Panc1 (cell line): ENCODE measurements around the gene KCTD19. TPM values are rescaled to one million over a fixed set of nuclear protein-coding genes. Genes with fewer than 3 reads are reported as not detected.

Experiments
- ATAC-seq: fragments of 200-7000 bp; cut with Tn5 transposase; 2 replicates; pipeline ENCODE4 v1.9.1; 2020; ENCODE audit warnings: mild to moderate bottlenecking, moderate library complexity
- BruUV-seq: library from RNA; stranded (reverse); fragments of 400-500 nt; replicated peaks from 2 replicates; lab custom pipeline; 2021; lab: Mats Ljungman, UMichigan
- CTCF ChIA-PET: fragments of 300-600 bp; sonication (Branson Sonifier 250); formaldehyde crosslinking; loops from one replicate; lab custom pipeline; 2022; ENCODE audit warnings: antibody characterized with exemption; lab: Charles Lee
- POLR2A ChIA-PET: fragments of 300-600 bp; sonication (Branson Sonifier 250); formaldehyde crosslinking; loops from one replicate; lab custom pipeline; 2022; ENCODE audit warnings: antibody characterized with exemption; lab: Charles Lee
- DNase-seq: peaks from one replicate; pipeline ENCODE4 v3.0.0-alpha.2; 2010; ENCODE audit warnings: low read depth, low spot score
- H3K27ac ChIP-seq: 2 replicates; pipeline ENCODE4 v1.5.1; 2011; ENCODE audit warnings: mild to moderate bottlenecking, low read length, inconsistent platforms
- H3K27me3 ChIP-seq: fragments of 200-500 bp; sonication (Bioruptor generic); 2 replicates; pipeline ENCODE4 v1.6.0; 2014; ENCODE audit warnings: low read length, inconsistent platforms; ENCODE audit not compliant: control insufficient read depth, insufficient read depth
- H3K36me3 ChIP-seq: fragments of 200-500 bp; sonication (Bioruptor generic); 2 replicates; pipeline ENCODE4 v1.5.1; 2014; ENCODE audit warnings: inconsistent platforms, mild to moderate bottlenecking, low read length, moderate library complexity; ENCODE audit not compliant: control insufficient read depth, insufficient read depth
- H3K4me1 ChIP-seq: 2 replicates; pipeline ENCODE4 v1.5.1; 2011; ENCODE audit warnings: inconsistent platforms, mild to moderate bottlenecking, low read length, moderate library complexity; ENCODE audit not compliant: control insufficient read depth, insufficient read depth
- H3K4me3 ChIP-seq, 2 experiments: 2 replicates each; pipeline ENCODE4 v1.5.1; 2011 to 2012; ENCODE audit warnings: low read depth in 2 of 2, low read length in 2 of 2, mild to moderate bottlenecking in 2 of 2, inconsistent platforms in 1 of 2, moderate library complexity in 1 of 2
- H3K9me3 ChIP-seq: fragments of 200-500 bp; sonication (Bioruptor generic); 2 replicates; pipeline ENCODE4 v1.5.1; 2014; ENCODE audit warnings: low read depth, mild to moderate bottlenecking, inconsistent platforms, low read length, moderate library complexity; ENCODE audit not compliant: control insufficient read depth, insufficient read depth
- CTCF ChIP-seq: fragments of 450-650 bp; IDR thresholded peaks from 2 replicates; pipeline ENCODE4 v1.5.1; 2017; ENCODE audit warnings: mild to moderate bottlenecking
- POLR2AphosphoS5 ChIP-seq: IDR thresholded peaks from 2 replicates; pipeline ENCODE4 v1.6.1; 2012; ENCODE audit warnings: mild to moderate bottlenecking, low read depth, low read length, moderate library complexity
- REST ChIP-seq, 2 experiments: IDR thresholded peaks; 2 replicates each; pipeline ENCODE4 v1.6.1; 2011 to 2012; ENCODE audit warnings: low read depth in 2 of 2, control low read depth in 1 of 2, low read length in 1 of 2, mild to moderate bottlenecking in 1 of 2, moderate library complexity in 1 of 2; ENCODE audit not compliant: insufficient read depth in 1 of 2
- SIN3A ChIP-seq: IDR thresholded peaks from 2 replicates; pipeline ENCODE4 v1.6.1; 2012; ENCODE audit warnings: low read depth, mild to moderate bottlenecking, low read length, moderate library complexity, borderline replicate concordance; ENCODE audit not compliant: insufficient read depth
- TCF7L2 ChIP-seq: IDR thresholded peaks from 2 replicates; pipeline ENCODE4 v1.6.1; 2011; ENCODE audit warnings: mild to moderate bottlenecking, low read depth, low read length, inconsistent platforms
- in situ Hi-C: cut with HindIII; loops from 2 replicates; pipeline ENCODE4 v1.10.0; 2016; ENCODE audit warnings: low sequenced_read_pairs, low pct_unique_long_range_greater_than_20kb
- intact Hi-C: fragments of 100-400 bp; cut with micrococcal nuclease; formaldehyde crosslinking; loops from one replicate; pipeline ENCODE4 v1.10.0; 2022; ENCODE audit not compliant: unreplicated experiment
- total RNA-seq: library from RNA; stranded (reverse); gene quantifications from one replicate; pipeline ENCODE4 v1.2.1, GENCODE V29; 2021; ENCODE audit not compliant: unreplicated experiment

The KCTD19 gene
- total RNA-seq, 1 experiment from 2014 or later: 0.62 TPM

- BruUV-seq: no TSS peak
- H3K36me3 ChIP-seq: no peaks in the 10 kb centered on the region
- DNase-seq (no peak), ATAC-seq (no peak)
- TF ChIP-seq SIN3A (no peak), POLR2AphosphoS5 (no peak), CTCF (no peak), TCF7L2 (no peak), REST (IDR thresholded peaks at IDR 0.05; ENCODE audit: insufficient read depth in 1 of 2, low read depth in 2 of 2, low read length in 1 of 2) (no peak)
- intact Hi-C loops (no loop called here), in situ Hi-C loops (no loop called here)
- no peak overlapping the region for H3K4me3 ChIP-seq
- POLR2A ChIA-PET: no interaction called here
- no peaks in the 10 kb centered on the region for H3K27me3 ChIP-seq
- no peak overlapping the region for H3K27ac ChIP-seq
- CTCF ChIA-PET: no interaction called here
- no peaks in the 10 kb centered on the region for H3K4me1 ChIP-seq
- no peaks in the 10 kb centered on the region for H3K9me3 ChIP-seq
These were observed 24.5 kb downstream of the KCTD19 start for GRCh38 chr16:67302076-67302475.

- Histone ChIP-seq H3K27ac (no peak overlapping the region), H3K36me3 (no peaks in the 10 kb centered on the region), H3K4me1 (no peaks in the 10 kb centered on the region), H3K9me3 (no peaks in the 10 kb centered on the region), H3K27me3 (no peaks in the 10 kb centered on the region), H3K4me3 (no peak overlapping the region)
- DNase-seq (no peak), ATAC-seq (no peak)
- POLR2A ChIA-PET: no interaction called here
- intact Hi-C loops (no loop called here), in situ Hi-C loops (no loop called here)
- BruUV-seq: no TSS peak
- TF ChIP-seq SIN3A (no peak), CTCF (no peak), TCF7L2 (no peak), POLR2AphosphoS5 (no peak), REST (IDR thresholded peaks at IDR 0.05; ENCODE audit: insufficient read depth in 1 of 2, low read depth in 2 of 2, low read length in 1 of 2) (no peak)
- CTCF ChIA-PET: no interaction called here
These were observed 25.3 kb downstream of the KCTD19 start for GRCh38 chr16:67301080-67301782.
